Body of pancreas (tissue), 4 donors: ENCODE data around the gene APH1B. TPM values are rescaled to one million over a fixed set of nuclear protein-coding genes. Genes with fewer than 3 reads are reported as not detected.

ENCODE experiments used
- ATAC-seq: fragments of 150-250 bp; one replicate; pipeline ENCODE4 v1.9.1; 2016
- DNase-seq, 4 donors: peaks; one replicate each; pipeline ENCODE4 v3.0.0-alpha.2; 2019
- H3K27ac ChIP-seq, 4 donors: fragments of 200-600 bp; sonication (generic); 1 replicate in 3 of 4; 2 replicates in 1 of 4; pipeline versions ENCODE4 v1.5.1 to v1.6.1; 2016 to 2019; ENCODE audit warnings: mild to moderate bottlenecking in 1 of 4, mixed read lengths in 1 of 4, moderate library complexity in 1 of 4
- H3K27me3 ChIP-seq, 2 donors: fragments of 200-600 bp; sonication (generic); one replicate each; pipeline ENCODE4 v1.6.0; 2016; ENCODE audit warnings: mild to moderate bottlenecking in 1 of 2
- H3K36me3 ChIP-seq, 2 donors: fragments of 200-600 bp; sonication (generic); replicated peaks in 1 of 2; 2 replicates each; pipeline ENCODE4 v1.5.1; 2016; ENCODE audit warnings: low read depth in 2 of 2; ENCODE audit not compliant: insufficient read depth in 1 of 2
- H3K4me1 ChIP-seq: fragments of 200-600 bp; sonication (generic); one replicate; pipeline ENCODE4 v1.6.0; 2016
- H3K4me3 ChIP-seq, 2 donors: fragments of 200-600 bp; sonication (generic); 1 replicate in 1 of 2; 2 replicates in 1 of 2; pipeline ENCODE4 v1.5.1; 2016 to 2019
- H3K9me3 ChIP-seq, 3 donors: fragments of 200-600 bp; sonication (generic); 1 replicate in 2 of 3; 2 replicates in 1 of 3; pipeline ENCODE4 v1.5.1; 2016
- POLR2A ChIP-seq, 3 donors: fragments of 450-650 bp; IDR thresholded peaks; one replicate each; pipeline ENCODE4 v1.6.1; 2016; ENCODE audit warnings: antibody characterized with exemption in 3 of 3, mild to moderate bottlenecking in 2 of 3
- WGBS, 2 donors: methylation state at CpG; one replicate each; pipeline ENCODE4 v1.1.5; 2017; 5-methylcytosine and 5-hydroxymethylcytosine counted together
- intact Hi-C: fragments of 100-400 bp; cut with DNase I; formaldehyde crosslinking; loops from one replicate; pipeline ENCODE4 v1.15.1; 2023
- total RNA-seq, 2 donors: library from RNA; depleted of rRNA; stranded (reverse); fragments of >200 nt; gene quantifications; one replicate each; pipeline ENCODE4 v1.1.0, GENCODE V29; 2016
- TF ChIP-seq, protein P1 (sequence below), 7 experiments: fragments of 450-650 bp in 4 of 7; fragments of 200-600 bp in 3 of 7; sonication (generic) in 3 of 7; IDR thresholded peaks; one replicate each; pipeline ENCODE4 v1.5.1; 2016 to 2019; ENCODE audit warnings: antibody characterized with exemption in 7 of 7

APH1B gene
- total RNA-seq, 2 donors from 2014 or later, result 6.9 to 12.7 TPM

DNA sequence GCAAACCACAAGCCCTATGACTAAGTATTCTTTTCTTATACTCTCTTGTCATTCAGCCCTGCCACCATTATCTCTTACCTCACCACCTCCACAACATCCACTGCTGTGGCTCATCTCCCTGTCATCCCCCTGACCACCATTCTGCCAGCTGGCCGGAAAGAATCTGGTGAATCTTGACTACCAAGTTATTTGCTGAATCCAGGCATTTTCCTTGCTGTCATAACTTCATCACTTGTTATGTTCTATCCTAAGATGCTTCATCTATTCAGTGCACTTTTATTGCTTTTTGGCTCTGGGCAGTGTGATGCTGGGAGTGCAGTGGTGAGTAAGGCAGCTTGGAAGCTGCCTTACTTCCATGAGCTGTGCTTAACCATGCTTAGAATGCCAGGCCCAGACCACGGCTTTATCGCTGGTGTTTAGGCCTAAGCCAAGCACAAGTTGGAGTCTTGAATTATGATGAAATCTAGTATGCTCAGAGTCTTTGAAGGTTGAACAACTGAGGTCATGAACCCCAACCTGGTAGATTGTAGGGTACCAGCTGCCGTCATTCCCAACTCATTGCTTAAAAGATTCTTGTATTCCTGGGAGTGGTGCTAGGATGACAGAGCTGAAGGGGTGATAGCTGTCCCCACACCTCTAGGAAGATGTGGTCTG is 27.0 kb upstream of the APH1B start:
- no peak overlapping the region for H3K4me3 ChIP-seq

DNA sequence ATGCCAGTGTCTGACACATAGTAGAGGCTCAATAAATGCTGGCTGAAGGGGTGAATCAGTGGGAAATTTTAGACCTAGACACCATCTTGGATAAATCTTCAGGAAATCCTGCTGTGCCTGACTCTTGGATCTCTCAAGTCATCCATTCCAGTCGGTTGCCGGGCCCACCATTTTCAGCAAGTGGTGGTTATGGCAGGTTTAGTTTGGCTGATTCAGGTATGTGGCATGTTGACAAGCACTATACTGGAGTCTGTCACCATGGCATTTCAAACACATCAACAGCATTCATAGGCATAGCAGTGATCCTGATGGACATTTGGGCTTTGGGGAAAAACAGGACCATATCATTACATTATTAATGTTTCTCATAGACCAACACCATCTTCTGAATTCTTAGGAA is 25.7 kb upstream of the APH1B start:
- intact Hi-C loops, result no loop called here
- TF ChIP-seq, protein P1, sequence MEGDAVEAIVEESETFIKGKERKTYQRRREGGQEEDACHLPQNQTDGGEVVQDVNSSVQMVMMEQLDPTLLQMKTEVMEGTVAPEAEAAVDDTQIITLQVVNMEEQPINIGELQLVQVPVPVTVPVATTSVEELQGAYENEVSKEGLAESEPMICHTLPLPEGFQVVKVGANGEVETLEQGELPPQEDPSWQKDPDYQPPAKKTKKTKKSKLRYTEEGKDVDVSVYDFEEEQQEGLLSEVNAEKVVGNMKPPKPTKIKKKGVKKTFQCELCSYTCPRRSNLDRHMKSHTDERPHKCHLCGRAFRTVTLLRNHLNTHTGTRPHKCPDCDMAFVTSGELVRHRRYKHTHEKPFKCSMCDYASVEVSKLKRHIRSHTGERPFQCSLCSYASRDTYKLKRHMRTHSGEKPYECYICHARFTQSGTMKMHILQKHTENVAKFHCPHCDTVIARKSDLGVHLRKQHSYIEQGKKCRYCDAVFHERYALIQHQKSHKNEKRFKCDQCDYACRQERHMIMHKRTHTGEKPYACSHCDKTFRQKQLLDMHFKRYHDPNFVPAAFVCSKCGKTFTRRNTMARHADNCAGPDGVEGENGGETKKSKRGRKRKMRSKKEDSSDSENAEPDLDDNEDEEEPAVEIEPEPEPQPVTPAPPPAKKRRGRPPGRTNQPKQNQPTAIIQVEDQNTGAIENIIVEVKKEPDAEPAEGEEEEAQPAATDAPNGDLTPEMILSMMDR (IDR thresholded peaks at IDR 0.05), result no peak
- no peak for TF ChIP-seq POLR2A (IDR thresholded peaks at IDR 0.05)
- Histone ChIP-seq H3K9me3 (no peaks in the 10 kb centered on the region), H3K36me3 (peaks cover 0 to 2% of the 10 kb centered on the region in 2 donors), H3K4me3 (no peak overlapping the region), H3K27me3 (no peaks in the 10 kb centered on the region), H3K27ac (no peak overlapping the region), H3K4me1 (no peaks in the 10 kb centered on the region)
- DNase-seq (no peak), ATAC-seq (no peak)
- WGBS, 2 donors, result 84 to 100% methylated on average over 2 of the region's 2 CpGs

More for the DNA sequence above, 27.0 kb upstream of the APH1B start:
- no peak for ATAC-seq
- no peaks in the 10 kb centered on the region for H3K9me3 ChIP-seq
- intact Hi-C loops, result no loop called here
- DNase-seq, result no peak
- TF ChIP-seq POLR2A (IDR thresholded peaks at IDR 0.05), result no peak
- TF ChIP-seq, protein P1 (IDR thresholded peaks at IDR 0.05), result no peak
- peaks cover 0 to 2% of the 10 kb centered on the region in 2 donors for H3K36me3 ChIP-seq
- 86 to 90% methylated on average over 4 of the region's 4 CpGs for WGBS, 2 donors
- H3K27ac ChIP-seq, result no peak overlapping the region
- no peaks in the 10 kb centered on the region for H3K4me1 ChIP-seq
- H3K27me3 ChIP-seq, result no peaks in the 10 kb centered on the region

DNA sequence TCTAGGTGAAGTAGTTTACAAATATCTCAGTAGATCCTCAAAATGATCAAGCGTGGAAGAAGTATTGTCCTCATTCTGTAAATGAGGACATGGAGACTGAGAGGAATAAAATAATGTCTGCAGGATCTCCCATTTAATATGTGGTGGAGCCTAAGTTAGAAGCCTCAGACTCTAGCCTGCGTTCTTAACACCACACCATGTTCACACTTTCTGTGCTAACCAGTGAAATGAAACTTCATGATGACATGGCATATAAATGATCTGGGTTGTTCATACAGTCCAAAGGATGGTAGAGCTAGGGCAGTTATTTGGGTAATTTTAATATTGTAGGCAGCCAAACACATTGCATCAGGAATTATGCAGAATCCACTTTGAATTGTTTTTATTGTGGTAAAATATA is 25.1 kb upstream of the APH1B start:
- no peak for TF ChIP-seq POLR2A (IDR thresholded peaks at IDR 0.05)
- TF ChIP-seq, protein P1 (IDR thresholded peaks at IDR 0.05), result no peak
- Histone ChIP-seq H3K27me3 (no peaks in the 10 kb centered on the region), H3K36me3 (peaks cover 0 to 2% of the 10 kb centered on the region in 2 donors), H3K27ac (no peak overlapping the region), H3K4me3 (no peak overlapping the region), H3K4me1 (no peaks in the 10 kb centered on the region), H3K9me3 (no peaks in the 10 kb centered on the region)
- no peak for ATAC-seq
- no peak for DNase-seq
- 84 to 93% methylated on average over 2 of the region's 2 CpGs for WGBS, 2 donors
- intact Hi-C loops, result no loop called here

DNA sequence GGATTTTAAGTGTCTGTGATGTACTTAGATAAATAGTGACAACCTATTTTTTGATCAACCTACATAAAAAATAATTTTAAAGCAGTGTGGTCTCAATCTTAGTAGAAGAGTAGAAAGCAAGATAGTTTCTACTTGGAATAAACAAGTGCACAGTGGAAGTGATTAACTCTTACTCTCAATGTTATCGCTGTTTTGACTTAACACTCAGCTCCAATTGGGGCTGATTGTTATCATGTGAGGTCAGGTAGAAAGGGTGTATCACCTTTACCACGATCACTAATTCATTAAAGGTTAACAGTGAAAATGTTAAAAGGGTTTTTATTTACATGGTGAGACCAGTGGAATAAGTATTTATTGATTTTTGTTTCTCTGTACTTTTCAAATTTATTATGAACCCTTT is 22.4 kb upstream of the APH1B start:
- Histone ChIP-seq H3K27me3 (no peaks in the 10 kb centered on the region), H3K9me3 (no peaks in the 10 kb centered on the region), H3K4me1 (no peaks in the 10 kb centered on the region), H3K36me3 (peaks cover 0 to 2% of the 10 kb centered on the region in 2 donors), H3K4me3 (no peak overlapping the region), H3K27ac (no peak overlapping the region)
- no peak for DNase-seq
- intact Hi-C loops, result no loop called here
- 39 to 41% methylated on average over 2 of the region's 2 CpGs for WGBS, 2 donors
- ATAC-seq, result no peak
- TF ChIP-seq, protein P1 (IDR thresholded peaks at IDR 0.05), result no peak
- no peak for TF ChIP-seq POLR2A (IDR thresholded peaks at IDR 0.05)

DNA sequence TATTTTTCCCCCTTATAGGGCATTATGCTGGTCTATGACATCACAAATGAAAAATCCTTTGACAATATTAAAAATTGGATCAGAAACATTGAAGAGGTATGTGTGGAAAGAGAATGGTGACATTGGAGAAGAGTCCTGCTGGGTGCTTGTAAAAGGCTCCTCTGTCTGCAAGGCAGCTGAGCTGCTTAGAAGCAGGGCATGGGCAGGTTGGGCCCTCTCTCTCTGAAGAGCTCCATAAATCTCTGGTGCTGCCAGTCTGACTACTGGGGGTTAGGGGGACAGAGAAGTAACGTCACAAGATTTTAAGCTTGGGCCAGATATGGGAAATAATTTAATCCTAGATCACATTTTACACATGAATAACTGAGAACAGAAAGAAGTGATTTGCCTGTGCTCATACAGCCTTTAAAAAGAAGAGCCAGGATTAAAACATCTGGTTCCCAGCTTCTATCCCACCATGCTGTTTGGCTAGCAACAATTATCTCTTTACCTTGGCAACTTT is 21.9 kb upstream of the APH1B start:
- Histone ChIP-seq H3K27ac (no peak overlapping the region), H3K36me3 (no peaks in the 10 kb centered on the region), H3K9me3 (no peaks in the 10 kb centered on the region), H3K27me3 (no peaks in the 10 kb centered on the region), H3K4me3 (no peak overlapping the region), H3K4me1 (no peaks in the 10 kb centered on the region)
- TF ChIP-seq POLR2A (IDR thresholded peaks at IDR 0.05), result no peak
- TF ChIP-seq, protein P1 (IDR thresholded peaks at IDR 0.05), result no peak
- no peak for ATAC-seq
- 63 to 79% methylated on average over 1 of the region's 1 CpG for WGBS, 2 donors
- intact Hi-C loops, result no loop called here
- no peak for DNase-seq
